Activated CD4-positive, alpha-beta T cell treated with anti-CD3 and anti-CD28 coated beads for 1 hour (primary cell): Measurements from ENCODE around the gene GLMP.

Experiments
- DNase-seq: peaks from one replicate; pipeline ENCODE4 v3.0.0-alpha.2; 2020

Gene GLMP

DNA sequence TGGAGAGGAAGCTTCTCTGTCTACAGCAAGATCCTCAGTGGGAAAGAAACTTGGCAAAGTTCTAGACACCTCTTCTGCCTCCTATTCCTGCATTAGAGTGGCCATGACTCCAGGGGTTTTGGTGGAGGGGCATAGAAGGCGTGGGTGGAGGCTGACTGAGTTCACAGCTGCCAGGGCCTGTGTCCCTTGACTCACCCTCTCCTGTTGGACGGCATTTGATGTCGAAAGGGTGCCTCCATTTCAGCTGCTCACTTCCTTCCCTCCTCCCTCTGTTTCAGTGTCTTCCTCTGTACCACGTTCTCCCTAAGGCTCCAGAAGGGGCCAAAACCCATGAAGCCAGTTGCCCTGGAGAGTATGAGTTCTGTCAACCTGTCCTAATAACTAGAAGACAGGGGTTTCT lies 10.7 kb downstream of the GLMP start:
- DNase-seq, result no peak

DNA sequence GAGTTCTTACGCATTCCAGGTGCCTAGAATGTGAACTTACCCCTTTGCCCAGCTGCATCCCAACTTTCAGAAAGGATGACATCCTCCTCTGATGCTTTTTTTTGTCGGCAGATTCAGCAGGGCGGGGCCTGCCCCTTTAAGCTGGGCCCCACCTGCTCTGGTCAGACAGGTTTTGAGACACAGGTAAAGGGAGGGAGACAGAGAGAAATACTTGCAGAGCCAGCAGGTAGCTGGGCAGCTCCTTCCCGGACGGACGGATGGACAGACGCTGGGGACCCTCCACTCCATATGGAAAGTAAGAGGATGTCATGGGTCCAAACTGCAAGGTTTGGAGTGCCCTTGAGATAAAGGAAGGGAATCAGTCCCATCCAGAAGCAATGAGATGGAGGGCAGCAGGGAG lies 11.4 kb downstream of the GLMP start, which contains the start of gene TMEM79:
TSS of gene TMEM79 (plus strand) at position 214 of the 400 bp plus-strand sequence. CDS start 902 bp downstream, outside the sequence.
- DNase-seq, result no peak

DNA sequence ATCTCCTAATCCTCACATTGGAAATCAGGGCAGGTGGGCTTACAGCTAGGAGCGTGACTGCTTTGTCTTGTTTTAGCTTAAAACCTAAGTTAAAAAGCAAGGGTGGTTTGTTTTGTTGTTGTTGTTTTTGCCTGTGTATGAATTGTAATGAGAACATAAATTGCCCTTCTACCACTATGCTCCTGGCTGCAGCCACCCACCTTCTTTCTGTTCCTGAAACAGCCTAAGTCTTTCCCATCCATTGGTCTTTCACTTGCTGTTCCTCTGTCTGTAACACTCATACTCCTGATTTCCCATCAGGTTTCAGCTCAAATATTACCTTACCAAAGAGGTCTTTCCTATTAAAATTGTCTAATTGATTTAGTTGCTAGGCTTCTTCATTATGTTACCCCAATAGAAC lies 12.0 kb downstream of the GLMP start:
- no peak for DNase-seq

DNA sequence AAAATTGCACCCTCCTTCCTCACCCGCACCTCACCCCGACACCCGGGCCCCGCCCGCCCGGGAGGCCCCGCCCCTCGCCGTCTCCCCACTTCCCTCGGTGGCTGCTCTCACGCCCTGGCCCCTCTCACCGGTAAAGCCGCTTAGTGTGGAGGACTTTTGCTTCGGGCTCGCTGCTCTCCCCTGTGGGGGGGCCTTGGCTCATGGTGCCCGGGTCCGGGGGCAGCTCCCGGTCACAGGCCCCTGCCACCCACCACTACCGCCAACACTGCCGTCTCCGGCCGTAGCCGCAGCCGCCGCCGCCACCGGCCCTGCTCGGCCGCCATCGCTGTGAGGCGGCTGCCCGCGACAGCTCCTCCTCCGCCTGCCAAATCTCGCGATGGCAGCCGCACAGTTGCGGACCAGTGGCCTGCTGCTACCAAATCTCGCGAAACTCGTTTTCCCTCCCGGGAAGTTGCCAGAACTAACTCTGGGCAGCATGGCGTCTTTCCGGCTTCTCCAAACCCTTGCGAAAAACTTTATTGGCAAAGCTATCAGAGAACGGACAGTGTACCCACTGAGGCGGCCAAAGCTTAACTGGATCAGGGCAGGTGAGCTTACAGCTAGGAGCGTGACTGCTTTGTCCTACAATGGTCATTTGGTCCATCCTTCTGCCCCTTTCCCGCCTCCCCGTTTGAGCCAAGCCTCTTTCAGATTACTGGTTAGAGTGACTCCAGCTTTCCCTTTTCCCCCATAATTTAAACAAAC lies 12.8 kb downstream of the GLMP start, which contains the start of gene SMG5:
TSS of gene SMG5 (minus strand) at position 347 of the 744 bp plus-strand sequence. CDS start at position 202, 145 bp downstream.
- peak; percentile 93 for DNase-seq

DNA sequence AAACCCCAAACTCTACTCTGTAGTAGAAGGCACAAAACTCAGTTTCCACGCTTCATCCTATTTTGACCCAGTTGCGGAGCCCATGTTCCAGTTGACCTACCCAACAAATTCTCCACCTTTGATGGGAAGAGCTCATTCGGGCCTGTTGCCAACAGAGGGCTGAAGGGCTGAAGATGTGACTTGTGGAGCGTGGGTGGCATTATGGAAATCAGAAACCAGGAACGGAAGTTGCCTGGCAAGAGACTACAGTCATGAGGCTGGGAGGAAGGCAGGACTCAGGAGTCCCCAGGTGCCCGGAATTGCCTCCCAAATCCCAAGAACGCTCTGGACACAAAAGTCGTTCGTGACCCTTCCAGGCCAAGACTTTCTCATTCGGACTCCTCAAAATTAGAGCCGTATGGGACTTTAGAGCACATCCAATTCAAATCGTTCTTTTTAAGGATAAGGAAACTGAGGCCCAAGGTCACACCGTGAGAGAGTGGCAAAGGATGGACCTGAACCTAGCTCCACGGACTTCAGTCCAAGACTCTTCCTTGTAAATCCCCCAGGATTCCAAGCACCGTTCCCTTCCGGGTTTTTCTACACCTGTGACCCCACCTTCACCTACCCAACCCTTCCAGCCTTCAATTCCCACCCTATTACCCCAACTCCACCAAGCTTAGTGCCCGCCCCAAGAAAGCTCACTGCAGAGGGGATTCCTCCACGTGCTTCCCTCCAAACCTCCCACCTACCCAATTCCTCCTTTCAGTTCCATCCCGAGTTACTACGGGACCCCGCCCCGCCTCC lies 13.6 kb downstream of the GLMP start:
- no peak for DNase-seq

DNA sequence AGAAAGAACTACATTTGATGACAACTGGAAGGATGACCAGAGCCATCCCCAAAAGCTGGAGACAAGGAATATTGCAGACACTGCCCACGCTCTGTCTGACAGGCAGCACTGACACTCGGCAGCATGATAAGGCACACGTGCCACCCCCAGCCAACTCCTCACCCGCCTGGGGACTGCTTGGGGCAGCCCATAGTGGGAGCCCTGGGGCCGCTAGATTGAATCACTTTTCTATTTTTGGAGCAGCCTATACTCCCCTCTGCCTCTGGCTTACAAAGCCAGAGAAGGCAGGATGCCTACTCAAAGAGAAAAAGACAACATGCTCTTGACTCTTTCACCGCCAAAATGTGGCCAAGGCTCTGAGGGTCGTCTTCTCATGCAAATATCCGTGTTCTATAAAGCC lies 14.2 kb downstream of the GLMP start:
- no peak for DNase-seq

DNA sequence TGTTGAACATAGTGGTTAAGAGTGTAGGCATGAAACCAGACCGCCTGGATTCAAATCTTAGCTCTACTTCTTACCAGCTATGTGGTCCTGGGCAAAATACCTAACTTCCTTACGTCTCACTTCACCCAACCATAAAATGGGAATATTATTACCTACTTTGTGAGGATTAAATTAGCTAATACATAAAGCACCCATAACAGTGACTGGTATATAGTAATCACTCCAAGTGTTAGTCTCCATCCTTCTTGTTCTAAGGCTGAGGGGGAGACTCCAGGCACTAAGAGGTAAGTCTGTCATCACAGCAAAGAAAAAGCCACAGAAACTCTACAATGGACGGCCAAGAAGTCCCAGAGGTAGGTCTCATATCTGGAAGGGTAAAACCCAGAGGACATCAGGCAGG lies 15.6 kb downstream of the GLMP start:
- no peak for DNase-seq

DNA sequence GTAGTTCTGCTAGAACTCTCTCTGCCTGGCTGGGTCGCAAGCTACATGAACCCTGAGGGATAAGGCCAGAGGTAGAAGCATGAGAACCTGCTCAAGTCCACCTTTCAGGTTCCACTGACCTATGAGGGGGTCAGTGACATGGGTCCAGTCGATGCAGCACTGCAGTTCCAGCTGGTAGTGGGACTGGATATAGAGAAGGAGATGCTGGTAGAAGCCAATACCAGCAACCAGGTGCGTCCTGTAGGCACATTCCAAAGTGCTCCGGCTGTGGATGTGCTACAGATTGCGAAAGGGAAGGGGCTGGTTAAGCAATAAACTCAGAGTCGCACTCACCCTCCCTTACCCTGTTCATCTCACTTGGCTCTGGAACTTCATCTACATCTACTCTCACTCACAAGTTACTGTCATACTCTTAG lies 18.5 kb downstream of the GLMP start:
- DNase-seq, result no peak

DNA sequence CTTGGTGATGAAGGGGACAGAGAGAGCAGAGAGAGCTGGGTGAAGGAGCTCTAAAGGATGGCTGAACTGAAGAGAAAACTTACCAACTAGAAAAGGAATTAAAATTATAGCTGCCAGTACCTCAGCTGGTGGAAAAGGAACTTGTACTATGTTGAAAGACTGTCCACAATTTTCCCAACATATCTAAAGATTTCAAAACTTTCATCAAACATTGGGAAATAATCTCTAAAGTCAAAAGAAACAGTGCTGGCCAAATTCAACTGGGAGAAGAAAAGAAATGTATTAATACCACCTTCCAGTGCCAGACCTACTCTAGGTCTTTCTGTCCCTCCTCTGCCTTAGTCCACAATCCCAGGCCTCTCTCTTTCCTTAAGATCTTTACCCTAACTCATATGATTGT lies 18.9 kb downstream of the GLMP start:
- DNase-seq, result no peak

DNA sequence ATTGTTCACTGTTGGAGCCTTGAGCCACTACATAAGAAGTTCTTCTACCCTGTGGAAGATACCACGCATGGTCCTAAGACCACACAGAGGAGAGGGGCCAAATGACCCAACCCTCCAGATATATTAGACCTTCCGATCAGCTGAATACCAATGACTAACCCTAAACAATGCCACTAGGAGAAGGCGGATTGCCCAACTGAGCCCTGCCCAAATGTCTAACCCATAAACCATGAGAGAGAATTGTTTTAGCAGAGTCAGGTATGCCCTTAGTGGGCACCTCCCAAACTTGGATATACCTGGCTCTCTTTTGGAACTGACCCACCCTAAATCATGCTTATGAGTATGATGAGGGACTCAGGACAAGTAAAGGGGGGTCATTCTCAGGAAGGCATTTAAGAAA lies 25.2 kb downstream of the GLMP start:
- DNase-seq, result no peak

DNA sequence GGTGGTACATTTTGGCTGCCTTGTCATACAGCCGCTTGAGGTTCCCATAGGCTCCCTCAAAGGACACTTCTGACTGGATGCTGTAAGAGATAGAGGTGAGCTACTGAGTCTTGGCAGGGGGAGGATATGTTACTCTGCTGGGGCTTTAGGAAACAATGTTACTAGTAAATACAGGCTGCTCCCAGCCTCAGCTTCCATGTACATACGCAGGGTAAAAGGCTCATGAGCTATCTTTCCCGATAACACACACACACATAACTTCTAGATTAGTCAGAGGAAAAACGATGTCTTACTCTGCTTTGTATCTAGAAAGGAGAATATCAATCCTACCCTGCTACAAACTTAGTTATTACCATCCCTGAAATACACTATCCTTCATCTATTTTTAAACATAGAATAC lies 27.1 kb downstream of the GLMP start:
- DNase-seq, result no peak

DNA sequence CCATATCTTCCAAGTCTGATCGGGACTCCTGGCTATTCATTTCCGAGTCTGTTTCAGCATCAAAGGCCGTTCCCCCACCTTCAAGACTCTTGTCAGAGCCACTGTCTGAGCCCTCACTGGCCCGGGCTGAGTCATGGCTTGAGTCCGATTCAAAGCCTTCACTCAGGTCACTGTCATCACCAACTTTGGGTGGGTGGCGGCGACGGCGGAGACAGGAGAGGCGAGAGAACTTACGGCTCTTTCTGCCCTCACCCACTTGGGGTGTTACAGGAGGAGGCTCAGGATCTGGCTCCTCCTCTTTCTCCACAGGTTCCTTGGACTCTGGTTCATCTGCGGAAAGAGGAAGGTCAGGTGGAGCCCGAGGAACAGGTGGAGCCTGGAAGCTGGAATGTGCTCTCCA lies 29.4 kb downstream of the GLMP start:
- DNase-seq, result no peak

DNA sequence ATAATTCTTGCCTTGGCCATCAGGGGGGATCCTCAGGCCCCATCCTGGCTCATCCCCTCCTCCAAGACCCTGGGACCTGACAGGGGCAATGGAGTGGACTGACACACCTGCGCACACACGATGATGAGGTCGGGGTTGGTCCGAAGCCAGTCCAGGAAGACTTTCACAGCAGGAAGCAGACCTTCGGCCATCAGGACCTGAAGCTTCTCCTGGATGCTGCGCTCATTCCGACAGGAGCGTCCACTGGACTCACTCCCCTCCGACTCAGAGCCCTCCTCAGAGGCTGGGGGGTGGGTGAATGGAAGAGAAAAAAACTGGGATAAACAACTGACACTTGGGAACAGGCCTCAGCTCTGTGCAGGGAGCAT lies 32.2 kb downstream of the GLMP start:
- DNase-seq, result no peak

DNA sequence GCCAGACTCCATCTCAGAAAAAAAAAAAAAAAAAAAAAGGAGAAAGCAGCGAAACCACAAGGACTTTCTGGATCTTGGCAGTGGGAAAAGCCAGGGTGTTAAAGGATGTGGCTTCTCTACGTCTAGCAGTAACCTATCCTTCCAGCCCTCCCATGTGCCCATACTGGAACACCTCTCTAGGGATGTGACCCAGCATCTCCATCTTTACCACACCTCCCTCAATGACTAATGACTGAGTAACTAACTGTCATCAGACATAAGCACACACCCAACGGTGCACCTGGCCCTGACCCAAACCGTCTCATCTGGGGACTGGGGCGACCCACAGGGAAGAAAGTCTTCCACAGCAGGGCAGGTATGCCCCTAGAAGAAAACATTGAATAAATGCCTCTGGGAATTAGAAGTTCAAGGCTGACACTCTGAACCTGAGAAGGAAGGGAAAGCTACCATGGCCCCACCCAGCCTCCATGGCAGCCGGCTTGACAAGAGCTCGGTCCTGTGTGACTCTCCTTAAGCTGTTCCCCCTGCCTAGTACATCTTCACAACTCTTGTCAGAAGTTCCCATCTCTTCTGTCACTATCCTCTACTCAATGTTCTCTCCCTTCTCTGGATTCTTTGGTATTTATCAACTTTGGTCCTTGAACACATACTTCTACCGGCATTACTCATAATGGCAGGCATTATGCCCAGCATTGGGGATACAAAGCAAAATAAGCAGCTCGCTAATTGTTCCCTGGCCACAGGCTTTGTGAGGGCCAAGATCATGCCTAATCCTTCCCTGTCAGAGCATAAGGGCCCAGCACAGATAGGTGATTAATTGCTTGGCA lies 32.8 kb downstream of the GLMP start:
- no peak for DNase-seq

DNA sequence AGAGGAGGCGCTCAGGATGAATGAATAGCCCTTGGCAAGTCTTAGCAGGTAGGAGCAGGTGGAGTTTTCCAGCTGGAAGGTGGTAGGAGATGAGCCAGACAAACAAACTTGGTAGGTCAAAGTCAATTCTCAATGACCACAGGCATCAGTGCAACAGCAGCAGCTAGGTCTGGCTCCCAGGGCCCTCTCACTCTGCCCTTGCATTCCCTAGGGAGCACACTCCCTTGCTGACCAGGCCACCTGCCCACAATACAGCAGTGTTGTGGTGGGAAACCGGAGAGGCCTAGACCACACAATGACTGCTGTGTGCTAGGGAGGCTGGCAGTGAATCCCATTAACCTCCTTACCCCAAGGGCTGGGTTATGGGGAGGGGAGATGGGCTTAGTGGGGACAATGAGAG lies 34.6 kb downstream of the GLMP start:
- DNase-seq, result no peak

DNA sequence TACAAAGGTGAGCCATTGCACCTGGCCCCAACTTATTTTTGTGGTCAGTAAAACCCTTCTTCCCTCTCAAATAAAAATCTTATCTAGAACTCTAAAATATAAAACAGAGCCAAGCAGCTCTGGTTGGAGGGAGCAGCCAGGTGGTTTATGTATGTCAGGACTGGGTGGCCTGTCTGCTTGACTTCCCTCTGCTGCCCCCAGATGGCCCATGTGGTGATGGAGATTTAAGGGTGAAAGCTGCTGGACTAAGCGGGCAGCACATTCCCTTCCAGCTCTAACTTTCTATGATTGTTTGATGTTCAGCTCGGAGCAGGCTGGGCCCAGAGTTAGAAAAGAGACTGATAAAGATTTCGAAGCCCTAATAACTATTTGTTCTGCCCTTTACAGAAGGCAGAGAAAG lies 35.7 kb downstream of the GLMP start:
- no peak for DNase-seq

DNA sequence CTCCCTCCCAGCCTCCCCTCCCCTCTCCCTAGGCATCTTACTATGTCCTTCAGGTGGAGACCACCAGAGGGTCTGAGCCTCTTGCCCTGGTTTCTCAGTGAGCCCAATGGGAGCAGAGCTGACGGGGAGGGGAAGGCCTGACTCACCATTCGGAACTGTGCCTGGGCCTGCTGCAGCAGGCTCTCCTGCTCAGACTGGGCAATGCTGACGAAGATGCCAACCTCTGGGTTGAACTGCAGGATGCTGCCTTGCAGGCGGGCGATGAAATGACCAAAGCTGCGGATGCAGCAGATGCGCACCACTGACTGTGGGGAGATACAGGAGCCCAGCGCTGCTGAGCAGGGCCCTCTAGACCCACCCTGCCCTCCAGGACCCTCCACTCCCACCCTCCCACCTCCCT lies 36.6 kb downstream of the GLMP start:
- no peak for DNase-seq

DNA sequence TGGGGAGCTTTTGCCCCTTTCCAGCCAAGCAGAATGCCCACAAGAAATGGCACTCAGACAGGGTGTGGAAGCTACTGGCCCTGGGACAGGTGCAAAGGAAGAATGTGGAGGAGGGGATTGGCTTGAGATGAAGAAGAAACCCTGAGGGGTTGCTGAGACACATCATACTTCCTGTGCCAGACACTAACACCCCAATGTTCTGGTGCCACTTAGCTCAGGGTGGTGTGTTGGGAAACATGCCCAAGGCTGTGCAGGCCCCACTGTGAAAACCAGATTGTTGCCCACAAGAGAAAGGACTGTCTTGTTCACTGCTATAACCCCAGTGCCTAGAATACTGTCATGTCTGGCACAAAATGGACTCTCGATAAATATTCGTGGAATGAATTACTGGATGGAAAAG lies 37.8 kb downstream of the GLMP start:
- no peak for DNase-seq

DNA sequence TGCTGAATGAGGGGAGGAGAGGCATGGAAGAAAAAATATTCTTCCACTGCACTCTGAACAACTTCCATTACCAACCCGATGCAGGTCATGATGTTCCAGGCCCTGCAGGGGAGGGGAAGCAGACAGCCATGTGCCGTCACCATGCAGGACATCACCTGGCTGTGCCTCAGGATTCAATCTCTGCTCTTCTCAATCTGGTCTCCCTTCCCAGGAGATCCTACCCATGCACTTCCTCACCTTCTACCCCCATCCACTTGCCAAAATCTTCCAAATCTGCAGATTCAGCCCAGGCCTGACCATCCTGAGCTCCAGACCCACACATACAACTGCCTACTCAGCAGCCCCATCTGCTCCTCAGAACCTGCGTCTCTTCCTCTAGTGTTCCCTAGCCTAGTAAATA lies 41.8 kb downstream of the GLMP start:
- DNase-seq, result no peak

DNA sequence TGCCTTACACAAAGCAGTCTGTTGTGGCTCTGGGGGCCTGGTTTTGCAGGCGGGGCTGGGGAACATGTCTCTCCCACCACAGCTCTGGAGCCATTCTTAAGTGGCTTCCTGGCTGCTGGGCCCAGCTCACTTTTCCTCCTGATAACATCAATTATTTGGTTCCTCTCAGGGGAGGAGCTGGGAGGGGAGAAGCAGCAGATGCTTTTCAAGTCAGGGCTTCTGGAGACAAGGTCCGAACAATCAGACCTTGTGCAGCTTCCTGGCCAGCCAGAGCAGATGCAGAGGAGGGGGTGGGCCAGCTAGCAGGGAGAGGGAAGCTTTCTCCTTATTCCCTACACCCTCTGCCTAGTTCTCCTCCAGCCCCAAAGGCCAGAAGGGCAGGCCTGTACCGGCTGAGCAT lies 44.0 kb downstream of the GLMP start:
- no peak for DNase-seq

DNA sequence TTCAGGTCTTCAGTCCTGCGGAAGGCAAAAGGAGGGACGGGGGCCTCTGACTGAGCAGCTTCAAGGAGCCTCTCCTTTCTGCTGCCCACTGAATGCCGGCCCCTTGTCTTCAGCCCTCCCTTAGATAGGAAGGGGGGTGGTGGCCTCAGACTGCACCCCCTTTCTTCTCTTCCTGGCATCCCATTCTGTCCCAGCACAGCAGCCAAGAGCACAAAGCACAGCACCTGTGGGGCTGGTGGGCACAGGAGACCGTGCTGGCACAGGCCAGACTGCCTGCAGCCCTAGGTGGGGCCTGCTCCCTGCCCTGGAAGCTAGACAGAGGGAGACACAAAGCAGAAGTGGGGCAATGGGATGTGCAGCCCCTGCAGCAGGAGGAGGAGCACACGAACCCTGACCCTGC lies 45.9 kb downstream of the GLMP start:
- DNase-seq, result no peak

DNA sequence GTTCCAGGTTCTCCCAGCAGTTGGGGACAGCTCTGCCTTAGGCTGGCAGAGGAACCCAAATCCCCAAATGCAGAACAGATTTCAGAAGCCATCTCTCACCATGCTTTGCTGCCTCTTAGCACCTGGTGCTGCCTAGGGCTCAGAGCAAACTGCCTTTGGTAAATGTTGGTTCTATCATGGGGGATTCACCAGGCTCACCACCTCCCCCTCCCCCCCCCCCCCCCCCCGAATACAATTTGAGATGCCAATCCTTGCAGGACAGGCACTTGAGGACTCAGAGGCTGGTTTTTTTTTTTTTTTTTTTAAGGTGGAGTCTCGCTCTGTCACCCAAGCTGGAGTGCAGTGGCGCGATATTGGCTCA lies 47.2 kb downstream of the GLMP start:
- no peak for DNase-seq

DNA sequence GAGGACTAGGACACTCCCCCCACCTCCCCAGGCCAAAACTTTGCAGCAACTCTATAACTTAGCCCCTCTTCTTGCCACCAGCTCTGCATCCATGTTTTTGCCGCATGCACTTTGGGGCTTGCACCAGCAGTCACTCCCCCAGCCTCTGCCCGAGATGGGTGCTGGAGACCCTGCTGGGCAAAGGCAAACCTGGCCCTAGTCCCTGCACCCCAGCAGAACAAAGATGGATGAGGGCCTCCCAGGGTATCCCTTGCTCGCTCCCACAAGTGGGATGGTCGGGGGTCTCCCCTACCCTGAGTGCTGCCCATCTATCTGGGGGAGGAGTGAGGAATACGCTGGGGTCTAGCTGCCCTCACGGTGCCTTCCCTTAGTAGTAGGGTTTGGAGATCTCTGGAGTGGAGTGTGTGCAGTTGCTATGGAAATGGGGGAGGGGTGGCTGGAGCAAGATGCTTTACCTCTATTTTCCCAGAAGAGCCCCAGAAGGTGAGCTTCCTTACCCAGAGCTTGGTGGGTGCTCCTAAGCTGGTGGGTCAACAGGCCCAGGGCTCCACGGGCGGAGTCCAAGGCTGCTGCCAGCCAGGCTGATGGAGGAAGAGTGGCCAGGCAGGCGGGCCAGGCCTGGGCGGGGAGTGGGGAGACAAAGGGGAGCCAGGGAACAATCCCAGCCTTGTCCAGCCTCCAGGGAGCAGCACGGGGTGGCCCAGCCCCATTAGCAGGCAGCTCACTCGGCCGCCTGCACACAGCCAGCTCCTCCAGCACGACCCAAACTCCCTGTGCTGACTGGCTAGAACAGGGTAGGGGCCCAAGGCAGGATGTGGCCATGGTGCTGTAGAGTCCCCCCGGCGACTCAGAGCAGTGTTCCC lies 47.8 kb downstream of the GLMP start, which contains the start of gene PAQR6:
TSS of gene PAQR6 (minus strand) at position 597 of the 863 bp plus-strand sequence. CDS start 1,325 bp downstream, outside the sequence.
- DNase-seq, result no peak
